Stimulated activated naive CD4-positive, alpha-beta T cell treated with Interleukin-2 at 50 U/mL for 16 hours (primary cell): ENCODE measurements around the gene COL23A1.

ENCODE experiments used
- DNase-seq: peaks from one replicate; lab custom pipeline; 2025; lab: John Stamatoyannopoulos, UW

COL23A1 gene

GRCh38 chr5:178434851-178435250 lies 155.3 kb downstream of the COL23A1 start:
- no peak for DNase-seq

GRCh38 chr5:178434016-178434761 lies 156.0 kb downstream of the COL23A1 start:
- no peak for DNase-seq

- DNase-seq, result no peak
Observed at GRCh38 chr5:178433273-178433775, 156.9 kb downstream of the COL23A1 start.

GRCh38 chr5:178432421-178433272 lies 157.5 kb downstream of the COL23A1 start:
- no peak for DNase-seq

GRCh38 chr5:178431782-178432165 lies 158.4 kb downstream of the COL23A1 start:
- no peak for DNase-seq

GRCh38 chr5:178431063-178431781 lies 159.0 kb downstream of the COL23A1 start:
- DNase-seq, result no peak

- no peak for DNase-seq
Observed at GRCh38 chr5:178430186-178431062, 159.8 kb downstream of the COL23A1 start.

GRCh38 chr5:178429491-178430185 lies 160.6 kb downstream of the COL23A1 start:
- no peak for DNase-seq

- no peak for DNase-seq
Observed at GRCh38 chr5:178429156-178429468, 161.1 kb downstream of the COL23A1 start.

GRCh38 chr5:178428341-178429155 lies 161.6 kb downstream of the COL23A1 start:
- DNase-seq, result no peak

GRCh38 chr5:178427576-178428197 lies 162.5 kb downstream of the COL23A1 start:
- no peak for DNase-seq

- DNase-seq, result no peak
Observed at GRCh38 chr5:178426326-178427130, 163.7 kb downstream of the COL23A1 start.

GRCh38 chr5:178425621-178426068 lies 164.5 kb downstream of the COL23A1 start:
- no peak for DNase-seq

- DNase-seq, result no peak
Observed at GRCh38 chr5:178424810-178425177, 165.4 kb downstream of the COL23A1 start.

GRCh38 chr5:178423901-178424809 lies 166.0 kb downstream of the COL23A1 start:
- DNase-seq, result no peak

GRCh38 chr5:178423431-178423830 lies 166.8 kb downstream of the COL23A1 start:
- no peak for DNase-seq

- no peak for DNase-seq
Observed at GRCh38 chr5:178422400-178422775, 167.8 kb downstream of the COL23A1 start.
